Measurements from ENCODE around the gene HPCAL1.

- no peak for TF ChIP-seq CTCF (IDR thresholded peaks at IDR 0.05; ENCODE audit: poor library complexity, severe bottlenecking)
- no peak for TF ChIP-seq EP300 (conservative IDR thresholded peaks at IDR 0.05; ENCODE audit: poor library complexity, severe bottlenecking)
- TF ChIP-seq REST (IDR thresholded peaks at IDR 0.05; ENCODE audit: borderline replicate concordance) = no peak
Observed at GRCh38 chr2:10276481-10277292, 26.0 kb upstream of the HPCAL1 start.
